GM23338 (cell line): ENCODE data around the gene PLA1A. TPM values are rescaled to one million over a fixed set of nuclear protein-coding genes. Genes with fewer than 3 reads are reported as not detected.

Source experiments
- ATAC-seq: fragments of 200-7000 bp; cut with Tn5 transposase; 3 replicates; pipeline ENCODE4 v1.9.1; 2020
- DNase-seq: peaks from one replicate; pipeline ENCODE4 v3.0.0-alpha.2; 2015; ENCODE audit warnings: low spot score
- H2AFZ ChIP-seq: fragments of 200-600 bp; sonication (generic); 2 replicates; pipeline ENCODE4 v1.8.0; 2016; ENCODE audit warnings: antibody characterized with exemption, mild to moderate bottlenecking, moderate library complexity
- H3F3A ChIP-seq: fragments of 200-600 bp; sonication (generic); replicated peaks from 2 replicates; pipeline ENCODE4 v1.8.0; 2017; ENCODE audit warnings: antibody characterized with exemption, mixed run types, low read depth
- H3K27ac ChIP-seq: fragments of 200-600 bp; sonication (generic); 2 replicates; pipeline ENCODE4 v1.6.1; 2016; ENCODE audit warnings: low read depth
- H3K27me3 ChIP-seq: fragments of 200-600 bp; sonication (generic); 2 replicates; pipeline ENCODE4 v1.8.0; 2016; ENCODE audit warnings: mild to moderate bottlenecking, mixed run types, moderate library complexity; ENCODE audit not compliant: insufficient read depth
- H3K36me3 ChIP-seq: fragments of 200-600 bp; sonication (generic); 2 replicates; pipeline ENCODE4 v1.8.0; 2016; ENCODE audit warnings: mild to moderate bottlenecking; ENCODE audit not compliant: insufficient read depth
- H3K4me1 ChIP-seq: fragments of 200-600 bp; sonication (generic); 2 replicates; pipeline ENCODE4 v1.8.0; 2016; ENCODE audit warnings: mild to moderate bottlenecking, moderate library complexity; ENCODE audit not compliant: insufficient read depth
- H3K4me2 ChIP-seq: fragments of 200-600 bp; sonication (generic); 2 replicates; pipeline ENCODE4 v1.7.1; 2017; ENCODE audit warnings: mixed run types
- H3K4me3 ChIP-seq: fragments of 200-600 bp; sonication (generic); 2 replicates; pipeline ENCODE4 v1.6.1; 2016; ENCODE audit warnings: mixed run types
- H3K79me2 ChIP-seq: fragments of 200-600 bp; sonication (generic); replicated peaks from 2 replicates; pipeline ENCODE4 v1.8.0; 2017; ENCODE audit warnings: mild to moderate bottlenecking; ENCODE audit not compliant: insufficient read depth
- H3K9me2 ChIP-seq: fragments of 200-600 bp; sonication (generic); 2 replicates; pipeline ENCODE4 v1.8.0; 2017; ENCODE audit not compliant: insufficient read depth
- H4K20me1 ChIP-seq: fragments of 200-600 bp; sonication (generic); replicated peaks from 2 replicates; pipeline ENCODE4 v1.8.0; 2017; ENCODE audit warnings: mild to moderate bottlenecking; ENCODE audit not compliant: insufficient read depth
- H3K27ac Mint-ChIP-seq: 2 replicates; pipeline ENCODE4 v1.8.0; 2020; ENCODE audit warnings: inconsistent platforms, mild to moderate bottlenecking, moderate library complexity, mixed read lengths
- H3K27me3 Mint-ChIP-seq: 3 replicates; pipeline ENCODE4 v1.8.0; 2022; ENCODE audit warnings: low read depth, mild to moderate bottlenecking, moderate library complexity, mixed read lengths, inconsistent platforms; ENCODE audit not compliant: insufficient read depth, poor library complexity
- H3K36me3 Mint-ChIP-seq: 3 replicates; pipeline ENCODE4 v1.8.0; 2021; ENCODE audit warnings: low read depth, mild to moderate bottlenecking, inconsistent platforms, moderate library complexity, mixed read lengths
- H3K4me1 Mint-ChIP-seq: 3 replicates; pipeline ENCODE4 v1.8.0; 2020; ENCODE audit warnings: mild to moderate bottlenecking, inconsistent platforms, mixed read lengths
- H3K4me3 Mint-ChIP-seq: 3 replicates; pipeline ENCODE4 v1.8.0; 2021; ENCODE audit warnings: moderate library complexity, mild to moderate bottlenecking, inconsistent platforms, mixed read lengths
- H3K9me3 Mint-ChIP-seq: 3 replicates; pipeline ENCODE4 v1.8.0; 2020; ENCODE audit warnings: moderate library complexity, mild to moderate bottlenecking, inconsistent platforms, mixed read lengths
- CREB1 ChIP-seq: fragments of 250-450 bp; sonication (Bioruptor Pico); IDR thresholded peaks from 2 replicates; pipeline ENCODE4 v1.5.0; 2020; ENCODE audit warnings: low read depth, mild to moderate bottlenecking, moderate library complexity
- EZH2 ChIP-seq: fragments of 200-600 bp; sonication (generic); IDR thresholded peaks from one replicate; pipeline ENCODE4 v1.8.0; 2017; ENCODE audit warnings: antibody characterized with exemption, mild to moderate bottlenecking, low read depth; ENCODE audit not compliant: unreplicated experiment
- EZH2phosphoT487 ChIP-seq: fragments of 200-600 bp; sonication (generic); IDR thresholded peaks from one replicate; pipeline ENCODE4 v1.8.1; 2018; ENCODE audit warnings: antibody characterized with exemption; ENCODE audit not compliant: unreplicated experiment
- JUNB ChIP-seq: IDR thresholded peaks from one replicate; pipeline ENCODE4 v1.6.1; 2016; ENCODE audit warnings: antibody characterized with exemption; ENCODE audit not compliant: unreplicated experiment
- NANOG ChIP-seq: IDR thresholded peaks from 2 replicates; pipeline ENCODE4 v1.6.1; 2016; ENCODE audit warnings: antibody characterized with exemption, borderline replicate concordance
- POLR2AphosphoS5 ChIP-seq: IDR thresholded peaks from 2 replicates; pipeline ENCODE4 v1.6.1; 2016; ENCODE audit warnings: antibody characterized with exemption, low read depth
- STAT1 ChIP-seq: IDR thresholded peaks from one replicate; pipeline ENCODE4 v1.6.1; 2016; ENCODE audit warnings: antibody characterized with exemption; ENCODE audit not compliant: unreplicated experiment
- ZNF114 ChIP-seq: fragments of 250-450 bp; sonication (Bioruptor Pico); IDR thresholded peaks from 2 replicates; pipeline ENCODE4 v1.5.0; 2020; ENCODE audit warnings: mild to moderate bottlenecking, moderate library complexity
- ZNF331 ChIP-seq: fragments of 250-450 bp; sonication (Bioruptor Pico); IDR thresholded peaks from 2 replicates; pipeline ENCODE4 v1.5.0; 2020; ENCODE audit warnings: low read depth, mild to moderate bottlenecking, moderate library complexity
- polyA plus RNA-seq: library from polyadenylated mRNA; unstranded; fragments of >200 nt; fragmentation: Nextera tagmentation; extraction: Ambion mirVana; gene quantifications from 2 replicates; pipeline ENCODE4 v1.2.1, GENCODE V29; 2016
- total RNA-seq: library from RNA; depleted of rRNA; stranded (reverse); fragments of >200 nt; shearing (Covaris generic); gene quantifications from 2 replicates; pipeline ENCODE4 v1.2.3, GENCODE V29; 2014
- TF ChIP-seq, protein P1 (sequence below): fragments of 250-450 bp; sonication (Bioruptor Pico); IDR thresholded peaks from 2 replicates; pipeline ENCODE4 v1.5.0; 2020; ENCODE audit warnings: mild to moderate bottlenecking, moderate library complexity
- TF ChIP-seq, protein P2 (sequence below): IDR thresholded peaks from one replicate; pipeline ENCODE4 v1.6.1; 2018; ENCODE audit warnings: antibody characterized with exemption; ENCODE audit not compliant: unreplicated experiment
- TF ChIP-seq, protein P3 (sequence below), 2 experiments: fragments of 200-600 bp in 1 of 2; sonication (generic) in 1 of 2; conservative IDR thresholded peaks; 2 replicates each; pipeline versions ENCODE4 v1.5.1 to v1.6.1; 2016 to 2017; ENCODE audit warnings: antibody characterized with exemption in 2 of 2, low read depth in 2 of 2, mild to moderate bottlenecking in 2 of 2, moderate library complexity in 1 of 2
- TF ChIP-seq, protein P4 (sequence below): IDR thresholded peaks from 2 replicates; pipeline ENCODE4 v1.6.1; 2016; ENCODE audit warnings: antibody characterized with exemption

PLA1A gene
- total and polyA plus RNA-seq, 2 experiments from 2014 or later: not detected

- Histone ChIP-seq H3K79me2 (no peaks in the 10 kb centered on the region), H3K27me3 (no peaks in the 10 kb centered on the region), H3K27ac (no peak overlapping the region), H3K4me2 (no peak overlapping the region), H4K20me1 (no peaks in the 10 kb centered on the region), H3K9me2 (no peaks in the 10 kb centered on the region), H3F3A (no peaks in the 10 kb centered on the region), H3K4me3 (no peak overlapping the region), H2AFZ (no peak overlapping the region), H3K36me3 (peaks cover 3% of the 10 kb centered on the region; the same call in 1 of the 2 replicates), H3K4me1 (no peaks in the 10 kb centered on the region)
- H3K9me3 Mint-ChIP-seq: no peaks in the 10 kb centered on the region
- no peak for TF ChIP-seq CREB1 (CRISPR knock-in tag)
- TF ChIP-seq, protein P1, sequence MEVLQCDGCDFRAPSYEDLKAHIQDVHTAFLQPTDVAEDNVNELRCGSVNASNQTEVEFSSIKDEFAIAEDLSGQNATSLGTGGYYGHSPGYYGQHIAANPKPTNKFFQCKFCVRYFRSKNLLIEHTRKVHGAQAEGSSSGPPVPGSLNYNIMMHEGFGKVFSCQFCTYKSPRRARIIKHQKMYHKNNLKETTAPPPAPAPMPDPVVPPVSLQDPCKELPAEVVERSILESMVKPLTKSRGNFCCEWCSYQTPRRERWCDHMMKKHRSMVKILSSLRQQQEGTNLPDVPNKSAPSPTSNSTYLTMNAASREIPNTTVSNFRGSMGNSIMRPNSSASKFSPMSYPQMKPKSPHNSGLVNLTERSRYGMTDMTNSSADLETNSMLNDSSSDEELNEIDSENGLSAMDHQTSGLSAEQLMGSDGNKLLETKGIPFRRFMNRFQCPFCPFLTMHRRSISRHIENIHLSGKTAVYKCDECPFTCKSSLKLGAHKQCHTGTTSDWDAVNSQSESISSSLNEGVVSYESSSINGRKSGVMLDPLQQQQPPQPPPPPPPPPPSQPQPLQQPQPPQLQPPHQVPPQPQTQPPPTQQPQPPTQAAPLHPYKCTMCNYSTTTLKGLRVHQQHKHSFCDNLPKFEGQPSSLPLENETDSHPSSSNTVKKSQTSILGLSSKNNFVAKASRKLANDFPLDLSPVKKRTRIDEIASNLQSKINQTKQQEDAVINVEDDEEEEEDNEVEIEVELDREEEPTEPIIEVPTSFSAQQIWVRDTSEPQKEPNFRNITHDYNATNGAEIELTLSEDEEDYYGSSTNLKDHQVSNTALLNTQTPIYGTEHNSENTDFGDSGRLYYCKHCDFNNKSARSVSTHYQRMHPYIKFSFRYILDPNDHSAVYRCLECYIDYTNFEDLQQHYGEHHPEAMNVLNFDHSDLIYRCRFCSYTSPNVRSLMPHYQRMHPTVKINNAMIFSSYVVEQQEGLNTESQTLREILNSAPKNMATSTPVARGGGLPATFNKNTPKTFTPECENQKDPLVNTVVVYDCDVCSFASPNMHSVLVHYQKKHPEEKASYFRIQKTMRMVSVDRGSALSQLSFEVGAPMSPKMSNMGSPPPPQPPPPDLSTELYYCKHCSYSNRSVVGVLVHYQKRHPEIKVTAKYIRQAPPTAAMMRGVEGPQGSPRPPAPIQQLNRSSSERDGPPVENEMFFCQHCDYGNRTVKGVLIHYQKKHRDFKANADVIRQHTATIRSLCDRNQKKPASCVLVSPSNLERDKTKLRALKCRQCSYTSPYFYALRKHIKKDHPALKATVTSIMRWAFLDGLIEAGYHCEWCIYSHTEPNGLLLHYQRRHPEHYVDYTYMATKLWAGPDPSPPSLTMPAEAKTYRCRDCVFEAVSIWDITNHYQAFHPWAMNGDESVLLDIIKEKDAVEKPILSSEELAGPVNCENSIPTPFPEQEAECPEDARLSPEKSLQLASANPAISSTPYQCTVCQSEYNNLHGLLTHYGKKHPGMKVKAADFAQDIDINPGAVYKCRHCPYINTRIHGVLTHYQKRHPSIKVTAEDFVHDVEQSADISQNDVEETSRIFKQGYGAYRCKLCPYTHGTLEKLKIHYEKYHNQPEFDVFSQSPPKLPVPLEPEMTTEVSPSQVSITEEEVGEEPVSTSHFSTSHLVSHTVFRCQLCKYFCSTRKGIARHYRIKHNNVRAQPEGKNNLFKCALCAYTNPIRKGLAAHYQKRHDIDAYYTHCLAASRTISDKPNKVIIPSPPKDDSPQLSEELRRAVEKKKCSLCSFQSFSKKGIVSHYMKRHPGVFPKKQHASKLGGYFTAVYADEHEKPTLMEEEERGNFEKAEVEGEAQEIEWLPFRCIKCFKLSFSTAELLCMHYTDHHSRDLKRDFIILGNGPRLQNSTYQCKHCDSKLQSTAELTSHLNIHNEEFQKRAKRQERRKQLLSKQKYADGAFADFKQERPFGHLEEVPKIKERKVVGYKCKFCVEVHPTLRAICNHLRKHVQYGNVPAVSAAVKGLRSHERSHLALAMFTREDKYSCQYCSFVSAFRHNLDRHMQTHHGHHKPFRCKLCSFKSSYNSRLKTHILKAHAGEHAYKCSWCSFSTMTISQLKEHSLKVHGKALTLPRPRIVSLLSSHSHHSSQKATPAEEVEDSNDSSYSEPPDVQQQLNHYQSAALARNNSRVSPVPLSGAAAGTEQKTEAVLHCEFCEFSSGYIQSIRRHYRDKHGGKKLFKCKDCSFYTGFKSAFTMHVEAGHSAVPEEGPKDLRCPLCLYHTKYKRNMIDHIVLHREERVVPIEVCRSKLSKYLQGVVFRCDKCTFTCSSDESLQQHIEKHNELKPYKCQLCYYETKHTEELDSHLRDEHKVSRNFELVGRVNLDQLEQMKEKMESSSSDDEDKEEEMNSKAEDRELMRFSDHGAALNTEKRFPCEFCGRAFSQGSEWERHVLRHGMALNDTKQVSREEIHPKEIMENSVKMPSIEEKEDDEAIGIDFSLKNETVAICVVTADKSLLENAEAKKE (CRISPR knock-in tag): no peak
- no peak for TF ChIP-seq JUNB
- TF ChIP-seq, protein P2, sequence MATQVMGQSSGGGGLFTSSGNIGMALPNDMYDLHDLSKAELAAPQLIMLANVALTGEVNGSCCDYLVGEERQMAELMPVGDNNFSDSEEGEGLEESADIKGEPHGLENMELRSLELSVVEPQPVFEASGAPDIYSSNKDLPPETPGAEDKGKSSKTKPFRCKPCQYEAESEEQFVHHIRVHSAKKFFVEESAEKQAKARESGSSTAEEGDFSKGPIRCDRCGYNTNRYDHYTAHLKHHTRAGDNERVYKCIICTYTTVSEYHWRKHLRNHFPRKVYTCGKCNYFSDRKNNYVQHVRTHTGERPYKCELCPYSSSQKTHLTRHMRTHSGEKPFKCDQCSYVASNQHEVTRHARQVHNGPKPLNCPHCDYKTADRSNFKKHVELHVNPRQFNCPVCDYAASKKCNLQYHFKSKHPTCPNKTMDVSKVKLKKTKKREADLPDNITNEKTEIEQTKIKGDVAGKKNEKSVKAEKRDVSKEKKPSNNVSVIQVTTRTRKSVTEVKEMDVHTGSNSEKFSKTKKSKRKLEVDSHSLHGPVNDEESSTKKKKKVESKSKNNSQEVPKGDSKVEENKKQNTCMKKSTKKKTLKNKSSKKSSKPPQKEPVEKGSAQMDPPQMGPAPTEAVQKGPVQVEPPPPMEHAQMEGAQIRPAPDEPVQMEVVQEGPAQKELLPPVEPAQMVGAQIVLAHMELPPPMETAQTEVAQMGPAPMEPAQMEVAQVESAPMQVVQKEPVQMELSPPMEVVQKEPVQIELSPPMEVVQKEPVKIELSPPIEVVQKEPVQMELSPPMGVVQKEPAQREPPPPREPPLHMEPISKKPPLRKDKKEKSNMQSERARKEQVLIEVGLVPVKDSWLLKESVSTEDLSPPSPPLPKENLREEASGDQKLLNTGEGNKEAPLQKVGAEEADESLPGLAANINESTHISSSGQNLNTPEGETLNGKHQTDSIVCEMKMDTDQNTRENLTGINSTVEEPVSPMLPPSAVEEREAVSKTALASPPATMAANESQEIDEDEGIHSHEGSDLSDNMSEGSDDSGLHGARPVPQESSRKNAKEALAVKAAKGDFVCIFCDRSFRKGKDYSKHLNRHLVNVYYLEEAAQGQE: no peak
- no peak for TF ChIP-seq POLR2AphosphoS5
- TF ChIP-seq STAT1: no peak
- no peak for TF ChIP-seq EZH2
- TF ChIP-seq ZNF114: no peak
- TF ChIP-seq, protein P3, sequence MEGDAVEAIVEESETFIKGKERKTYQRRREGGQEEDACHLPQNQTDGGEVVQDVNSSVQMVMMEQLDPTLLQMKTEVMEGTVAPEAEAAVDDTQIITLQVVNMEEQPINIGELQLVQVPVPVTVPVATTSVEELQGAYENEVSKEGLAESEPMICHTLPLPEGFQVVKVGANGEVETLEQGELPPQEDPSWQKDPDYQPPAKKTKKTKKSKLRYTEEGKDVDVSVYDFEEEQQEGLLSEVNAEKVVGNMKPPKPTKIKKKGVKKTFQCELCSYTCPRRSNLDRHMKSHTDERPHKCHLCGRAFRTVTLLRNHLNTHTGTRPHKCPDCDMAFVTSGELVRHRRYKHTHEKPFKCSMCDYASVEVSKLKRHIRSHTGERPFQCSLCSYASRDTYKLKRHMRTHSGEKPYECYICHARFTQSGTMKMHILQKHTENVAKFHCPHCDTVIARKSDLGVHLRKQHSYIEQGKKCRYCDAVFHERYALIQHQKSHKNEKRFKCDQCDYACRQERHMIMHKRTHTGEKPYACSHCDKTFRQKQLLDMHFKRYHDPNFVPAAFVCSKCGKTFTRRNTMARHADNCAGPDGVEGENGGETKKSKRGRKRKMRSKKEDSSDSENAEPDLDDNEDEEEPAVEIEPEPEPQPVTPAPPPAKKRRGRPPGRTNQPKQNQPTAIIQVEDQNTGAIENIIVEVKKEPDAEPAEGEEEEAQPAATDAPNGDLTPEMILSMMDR (conservative IDR thresholded peaks at IDR 0.05; ENCODE audit: low read depth in 2 of 2): no peak
- TF ChIP-seq, protein P4, sequence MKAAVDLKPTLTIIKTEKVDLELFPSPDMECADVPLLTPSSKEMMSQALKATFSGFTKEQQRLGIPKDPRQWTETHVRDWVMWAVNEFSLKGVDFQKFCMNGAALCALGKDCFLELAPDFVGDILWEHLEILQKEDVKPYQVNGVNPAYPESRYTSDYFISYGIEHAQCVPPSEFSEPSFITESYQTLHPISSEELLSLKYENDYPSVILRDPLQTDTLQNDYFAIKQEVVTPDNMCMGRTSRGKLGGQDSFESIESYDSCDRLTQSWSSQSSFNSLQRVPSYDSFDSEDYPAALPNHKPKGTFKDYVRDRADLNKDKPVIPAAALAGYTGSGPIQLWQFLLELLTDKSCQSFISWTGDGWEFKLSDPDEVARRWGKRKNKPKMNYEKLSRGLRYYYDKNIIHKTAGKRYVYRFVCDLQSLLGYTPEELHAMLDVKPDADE: no peak
- TF ChIP-seq EZH2phosphoT487: no peak
- no peak for TF ChIP-seq ZNF331 (CRISPR knock-in tag)
- TF ChIP-seq NANOG: no peak
- no peak for DNase-seq
- no peak for ATAC-seq
- H3K36me3 Mint-ChIP-seq: peaks cover 8% of the 10 kb centered on the region; the same call in 1 of the 3 replicates
- H3K27me3 Mint-ChIP-seq: no peaks in the 10 kb centered on the region
- no peak overlapping the region for H3K4me3 Mint-ChIP-seq
- H3K27ac Mint-ChIP-seq: no peak overlapping the region
- H3K4me1 Mint-ChIP-seq: no peaks in the 10 kb centered on the region; the same call in 2 of the 3 replicates
These were observed 68.4 kb downstream of the PLA1A start for GRCh38 chr3:119665954-119666559.
